NT2/D1 (cell line): ENCODE results near the gene ACKR4.

Source experiments
- DNase-seq: peaks from one replicate; pipeline ENCODE4 v3.0.0-alpha.2; 2011; ENCODE audit warnings: low read depth, low spot score
- H3K27me3 ChIP-seq: 2 replicates; pipeline ENCODE4 v1.6.0; 2011; ENCODE audit warnings: mild to moderate bottlenecking; ENCODE audit not compliant: insufficient read length, insufficient read depth
- H3K36me3 ChIP-seq: 2 replicates; pipeline ENCODE4 v1.6.1; 2011; ENCODE audit warnings: mild to moderate bottlenecking, low read length, mixed read lengths; ENCODE audit not compliant: insufficient read depth, insufficient read length
- H3K4me1 ChIP-seq: 2 replicates; pipeline ENCODE4 v1.5.1; 2011; ENCODE audit not compliant: insufficient read depth, insufficient read length
- H3K4me3 ChIP-seq: 2 replicates; pipeline ENCODE4 v1.5.1; 2011; ENCODE audit warnings: low read depth; ENCODE audit not compliant: insufficient read length
- H3K9ac ChIP-seq: 2 replicates; pipeline ENCODE4 v1.6.0; 2011; ENCODE audit warnings: low read depth; ENCODE audit not compliant: insufficient read length
- H3K9me3 ChIP-seq: 2 replicates; pipeline ENCODE4 v1.5.1; 2011; ENCODE audit warnings: mild to moderate bottlenecking, low read length; ENCODE audit not compliant: insufficient read depth
- SUZ12 ChIP-seq: IDR thresholded peaks from 2 replicates; pipeline ENCODE4 v1.6.1; 2011; ENCODE audit not compliant: insufficient read length, insufficient read depth; ENCODE audit errors: extremely low read depth
- YY1 ChIP-seq: IDR thresholded peaks from 2 replicates; pipeline ENCODE4 v1.6.1; 2011; ENCODE audit not compliant: insufficient read length, insufficient read depth
- ZNF274 ChIP-seq: IDR thresholded peaks from 2 replicates; pipeline ENCODE4 v1.6.1; 2011; ENCODE audit warnings: mild to moderate bottlenecking, low read depth, low read length

Gene ACKR4

GRCh38 chr3:132615881-132616280, 18.8 kb downstream of the ACKR4 start:
- Histone ChIP-seq H3K9me3 (no peaks in the 10 kb centered on the region), H3K27me3 (no peaks in the 10 kb centered on the region), H3K9ac (no peak overlapping the region), H3K4me3 (no peak overlapping the region), H3K36me3 (peaks cover 3% of the 10 kb centered on the region), H3K4me1 (no peaks in the 10 kb centered on the region)
- TF ChIP-seq YY1 (no peak), ZNF274 (no peak), SUZ12 (no peak)
- DNase-seq: no peak

GRCh38 chr3:132616780-132617179, 19.7 kb downstream of the ACKR4 start:
- peaks cover 3% of the 10 kb centered on the region for H3K36me3 ChIP-seq
- H3K4me3 ChIP-seq: no peak overlapping the region
- H3K9ac ChIP-seq: no peak overlapping the region
- no peaks in the 10 kb centered on the region for H3K9me3 ChIP-seq
- H3K27me3 ChIP-seq: no peaks in the 10 kb centered on the region
- TF ChIP-seq ZNF274 (no peak), SUZ12 (no peak), YY1 (no peak)
- H3K4me1 ChIP-seq: no peaks in the 10 kb centered on the region
- no peak for DNase-seq

GRCh38 chr3:132622148-132622547, 25.1 kb downstream of the ACKR4 start:
- Histone ChIP-seq H3K4me1 (no peaks in the 10 kb centered on the region), H3K4me3 (no peak overlapping the region), H3K36me3 (peaks cover 8% of the 10 kb centered on the region), H3K9me3 (no peaks in the 10 kb centered on the region), H3K27me3 (no peaks in the 10 kb centered on the region), H3K9ac (no peak overlapping the region)
- TF ChIP-seq ZNF274: no peak
- TF ChIP-seq YY1: no peak
- TF ChIP-seq SUZ12: no peak
- no peak for DNase-seq

DNA sequence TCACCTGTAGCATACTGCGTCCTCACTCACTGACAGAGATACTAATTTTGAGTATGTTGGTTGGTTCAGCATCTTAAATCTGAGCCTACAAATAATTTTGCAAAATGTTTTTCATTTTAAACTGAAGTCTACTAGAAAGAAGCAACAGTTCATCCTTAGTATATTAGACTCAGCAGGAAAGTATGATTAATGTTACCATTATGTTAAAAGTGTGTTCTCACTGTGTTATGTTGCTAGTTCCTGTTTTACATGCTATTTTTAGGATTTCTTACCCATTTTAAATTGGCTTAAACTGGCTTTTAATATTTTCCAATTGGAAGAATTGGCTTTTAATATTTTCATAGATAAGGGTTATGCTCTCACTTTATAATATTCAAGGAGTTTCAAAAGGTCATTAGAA, 25.7 kb downstream of the ACKR4 start:
- DNase-seq: no peak
- H3K4me1 ChIP-seq: no peaks in the 10 kb centered on the region
- no peaks in the 10 kb centered on the region for H3K27me3 ChIP-seq
- TF ChIP-seq YY1 (no peak), SUZ12 (no peak), ZNF274 (no peak)
- H3K9ac ChIP-seq: no peak overlapping the region
- no peak overlapping the region for H3K4me3 ChIP-seq
- H3K36me3 ChIP-seq: peaks cover 13% of the 10 kb centered on the region
- no peaks in the 10 kb centered on the region for H3K9me3 ChIP-seq

GRCh38 chr3:132623646-132624045, 26.6 kb downstream of the ACKR4 start:
- H3K9ac ChIP-seq: no peak overlapping the region
- DNase-seq: no peak
- H3K4me1 ChIP-seq: no peaks in the 10 kb centered on the region
- H3K27me3 ChIP-seq: no peaks in the 10 kb centered on the region
- no peak overlapping the region for H3K4me3 ChIP-seq
- TF ChIP-seq ZNF274: no peak
- no peaks in the 10 kb centered on the region for H3K9me3 ChIP-seq
- peaks cover 20% of the 10 kb centered on the region for H3K36me3 ChIP-seq

- Histone ChIP-seq H3K4me1 (no peaks in the 10 kb centered on the region), H3K36me3 (peaks cover 17% of the 10 kb centered on the region), H3K9ac (no peak overlapping the region), H3K9me3 (no peaks in the 10 kb centered on the region), H3K4me3 (no peak overlapping the region), H3K27me3 (no peaks in the 10 kb centered on the region)
- DNase-seq: no peak
- no peak for TF ChIP-seq YY1
- TF ChIP-seq SUZ12: no peak
- TF ChIP-seq ZNF274: no peak
Measured at GRCh38 chr3:132624790-132625189, 27.7 kb downstream of the ACKR4 start.

GRCh38 chr3:132625613-132626012, 28.5 kb downstream of the ACKR4 start:
- TF ChIP-seq ZNF274 (no peak), SUZ12 (no peak), YY1 (no peak)
- no peaks in the 10 kb centered on the region for H3K4me1 ChIP-seq
- H3K27me3 ChIP-seq: no peaks in the 10 kb centered on the region
- DNase-seq: no peak
- H3K9me3 ChIP-seq: no peaks in the 10 kb centered on the region
- H3K36me3 ChIP-seq: peaks cover 16% of the 10 kb centered on the region
- no peak overlapping the region for H3K4me3 ChIP-seq
- H3K9ac ChIP-seq: no peak overlapping the region

- TF ChIP-seq YY1 (no peak), ZNF274 (no peak), SUZ12 (no peak)
- Histone ChIP-seq H3K4me3 (no peak overlapping the region), H3K27me3 (no peaks in the 10 kb centered on the region), H3K4me1 (no peaks in the 10 kb centered on the region), H3K36me3 (peaks cover 16% of the 10 kb centered on the region), H3K9ac (no peak overlapping the region), H3K9me3 (no peaks in the 10 kb centered on the region)
- no peak for DNase-seq
Measured at GRCh38 chr3:132626955-132627354, 29.9 kb downstream of the ACKR4 start.
